Measurements from ENCODE around the gene PDZK1IP1.

- TF ChIP-seq CTCF (IDR thresholded peaks at IDR 0.05) = no peak
- no peak for TF ChIP-seq POLR2AphosphoS5 (IDR thresholded peaks at IDR 0.05)
- no peak for TF ChIP-seq EP300 (IDR thresholded peaks at IDR 0.05)
Measured at GRCh38 chr1:47226121-47226838, 36.4 kb upstream of the PDZK1IP1 start.
